ENCODE measurements around the gene REXO2. TPM values are rescaled to one million over a fixed set of nuclear protein-coding genes. Genes with fewer than 3 reads are reported as not detected.

Gene REXO2
- total RNA-seq, 1 donor from 2014 or later = 82.0 TPM

DNA sequence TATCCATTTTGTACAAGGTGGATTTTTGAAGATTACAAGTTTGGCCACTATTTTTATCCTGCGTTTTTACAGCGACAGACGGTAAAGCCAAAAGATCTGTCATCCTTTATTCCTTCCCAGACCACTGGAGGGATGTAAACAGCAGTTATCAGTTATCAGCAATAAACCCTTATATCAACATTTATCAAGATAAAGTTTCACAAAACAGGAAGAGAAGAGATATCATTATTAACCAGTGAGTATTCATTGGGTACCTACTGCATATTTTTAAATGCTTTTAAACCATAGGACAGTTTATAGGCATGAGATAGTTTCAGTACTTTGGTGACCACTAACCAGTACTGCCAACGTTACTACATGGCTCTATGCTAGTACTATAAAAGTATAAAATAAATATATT lies 5.9 kb upstream of the REXO2 start:
- H3K27me3 ChIP-seq = no peaks in the 10 kb centered on the region
- no peak overlapping the region for H3K27ac Mint-ChIP-seq
- H3K4me3 Mint-ChIP-seq = no peak overlapping the region
- no peaks in the 10 kb centered on the region for H3F3A ChIP-seq (ENCODE audit: low read depth)
- no peaks in the 10 kb centered on the region for H3K36me3 Mint-ChIP-seq
- TF ChIP-seq EZH2phosphoT487 (IDR thresholded peaks at IDR 0.05) = no peak
- TF ChIP-seq EZH2 (IDR thresholded peaks at IDR 0.05) = no peak
- TF ChIP-seq, protein P1, sequence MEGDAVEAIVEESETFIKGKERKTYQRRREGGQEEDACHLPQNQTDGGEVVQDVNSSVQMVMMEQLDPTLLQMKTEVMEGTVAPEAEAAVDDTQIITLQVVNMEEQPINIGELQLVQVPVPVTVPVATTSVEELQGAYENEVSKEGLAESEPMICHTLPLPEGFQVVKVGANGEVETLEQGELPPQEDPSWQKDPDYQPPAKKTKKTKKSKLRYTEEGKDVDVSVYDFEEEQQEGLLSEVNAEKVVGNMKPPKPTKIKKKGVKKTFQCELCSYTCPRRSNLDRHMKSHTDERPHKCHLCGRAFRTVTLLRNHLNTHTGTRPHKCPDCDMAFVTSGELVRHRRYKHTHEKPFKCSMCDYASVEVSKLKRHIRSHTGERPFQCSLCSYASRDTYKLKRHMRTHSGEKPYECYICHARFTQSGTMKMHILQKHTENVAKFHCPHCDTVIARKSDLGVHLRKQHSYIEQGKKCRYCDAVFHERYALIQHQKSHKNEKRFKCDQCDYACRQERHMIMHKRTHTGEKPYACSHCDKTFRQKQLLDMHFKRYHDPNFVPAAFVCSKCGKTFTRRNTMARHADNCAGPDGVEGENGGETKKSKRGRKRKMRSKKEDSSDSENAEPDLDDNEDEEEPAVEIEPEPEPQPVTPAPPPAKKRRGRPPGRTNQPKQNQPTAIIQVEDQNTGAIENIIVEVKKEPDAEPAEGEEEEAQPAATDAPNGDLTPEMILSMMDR (IDR thresholded peaks at IDR 0.05) = no peak
- H4K20me1 ChIP-seq (ENCODE audit: low read depth) = no peaks in the 10 kb centered on the region
- H3K4me2 ChIP-seq = no peak overlapping the region
- H3K4me3 ChIP-seq = no peak overlapping the region
- H3K9me3 ChIP-seq (ENCODE audit: low read depth) = no peaks in the 10 kb centered on the region
- no peaks in the 10 kb centered on the region for H3K9me3 Mint-ChIP-seq
- no peaks in the 10 kb centered on the region for H3K79me2 ChIP-seq (ENCODE audit: low read depth)
- no peak overlapping the region for H2AFZ ChIP-seq (replicated peaks)
- DNase-seq (ENCODE audit: low spot score) = no peak
- H3K9ac ChIP-seq = no peak overlapping the region
- no peaks in the 10 kb centered on the region for H3K4me1 Mint-ChIP-seq
- H3K27ac ChIP-seq = no peak overlapping the region
- peaks cover 2% of the 10 kb centered on the region for H3K27me3 Mint-ChIP-seq (ENCODE audit: insufficient read depth, low read depth)
- no peaks in the 10 kb centered on the region for H3K36me3 ChIP-seq
- H3K4me1 ChIP-seq = peaks cover 1% of the 10 kb centered on the region

DNA sequence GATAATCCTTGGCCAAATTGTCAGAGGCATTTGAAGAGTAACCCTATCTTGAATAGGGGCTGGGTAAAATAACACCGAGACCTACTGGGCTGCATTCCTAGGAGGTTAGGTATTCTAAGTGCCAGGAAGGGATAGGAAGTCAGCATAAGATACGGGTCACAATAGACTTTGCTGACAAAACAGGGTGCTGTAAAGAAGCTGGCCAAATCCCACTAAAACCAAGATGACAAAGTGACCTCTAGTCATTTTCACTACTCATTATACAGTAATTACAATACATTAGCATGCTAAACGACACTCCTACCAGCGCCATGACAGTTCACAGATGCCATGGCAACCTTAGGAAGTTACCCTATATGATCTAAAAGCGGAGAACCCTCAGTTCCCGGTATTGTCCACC lies 964 bp upstream of the REXO2 start:
- peaks cover 16% of the 10 kb centered on the region for H3K4me1 Mint-ChIP-seq
- H3K27ac Mint-ChIP-seq = no peak overlapping the region
- peak overlapping the region; percentile 96 for H3K4me3 Mint-ChIP-seq

DNA sequence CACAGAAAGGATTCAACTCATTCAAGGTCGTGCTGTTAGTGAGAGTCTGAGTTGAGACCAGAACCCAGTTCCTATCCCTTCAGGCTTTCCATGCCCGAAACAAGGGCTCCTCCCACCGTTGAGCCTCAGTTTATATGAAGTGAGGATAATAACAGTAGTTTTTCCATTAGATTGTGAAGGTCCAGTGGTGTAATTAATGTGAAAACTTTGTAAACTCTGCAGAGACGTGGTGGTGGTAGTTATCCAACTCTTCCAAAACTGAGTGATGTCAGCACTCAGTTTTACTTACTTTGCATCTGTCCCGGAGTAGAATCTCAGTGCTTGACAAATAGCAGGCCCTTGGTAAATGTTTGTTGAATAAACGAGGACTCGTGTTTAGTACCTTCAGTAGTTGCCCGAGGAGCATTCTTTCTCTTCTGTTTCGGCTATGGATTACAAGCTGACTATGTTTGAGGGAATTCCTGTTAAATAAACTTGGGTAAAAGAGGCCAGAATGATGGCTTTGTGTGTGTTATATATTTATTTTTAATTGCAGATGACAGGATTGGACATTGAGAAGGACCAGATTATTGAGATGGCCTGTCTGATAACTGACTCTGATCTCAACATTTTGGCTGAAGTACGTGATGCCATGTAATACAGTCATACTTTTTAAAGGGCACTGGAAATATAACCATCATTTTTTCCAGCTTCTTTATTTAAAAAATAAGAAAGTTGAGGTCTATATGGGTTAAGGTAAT lies 1.0 kb downstream of the REXO2 start:
- no peaks in the 10 kb centered on the region for H3F3A ChIP-seq (ENCODE audit: low read depth)
- DNase-seq (ENCODE audit: low spot score) = peak; percentile 16
- H3K4me1 ChIP-seq = peaks cover 18% of the 10 kb centered on the region
- TF ChIP-seq, protein P1 (IDR thresholded peaks at IDR 0.05) = no peak
- TF ChIP-seq EZH2phosphoT487 (IDR thresholded peaks at IDR 0.05) (no peak), EZH2 (IDR thresholded peaks at IDR 0.05) (no peak)
- no peak overlapping the region for H3K27ac Mint-ChIP-seq
- peaks cover 16% of the 10 kb centered on the region for H3K4me1 Mint-ChIP-seq
- no peaks in the 10 kb centered on the region for H3K27me3 ChIP-seq
- no peaks in the 10 kb centered on the region for H3K9me3 ChIP-seq (ENCODE audit: low read depth)
- H3K79me2 ChIP-seq (ENCODE audit: low read depth) = peaks cover 52% of the 10 kb centered on the region
- H3K4me3 ChIP-seq = peak overlapping the region; percentile 98
- no peak overlapping the region for H3K27ac ChIP-seq
- H3K36me3 ChIP-seq = no peaks in the 10 kb centered on the region
- H3K4me3 Mint-ChIP-seq = peak overlapping the region; percentile 96
- H3K9me3 Mint-ChIP-seq = no peaks in the 10 kb centered on the region
- H3K4me2 ChIP-seq = peak overlapping the region; percentile 85
- H3K9ac ChIP-seq = peak overlapping the region; percentile 35
- H4K20me1 ChIP-seq (ENCODE audit: low read depth) = no peaks in the 10 kb centered on the region
- peaks cover 3% of the 10 kb centered on the region for H3K36me3 Mint-ChIP-seq
- H2AFZ ChIP-seq (replicated peaks) = peak overlapping the region; percentile 97
- no peaks in the 10 kb centered on the region for H3K27me3 Mint-ChIP-seq (ENCODE audit: insufficient read depth, low read depth)

More for the DNA sequence above, 964 bp upstream of the REXO2 start:
- Histone ChIP-seq H2AFZ (replicated peaks) (peak overlapping the region; percentile 97), H3K27ac (no peak overlapping the region), H3K36me3 (no peaks in the 10 kb centered on the region), H3K9ac (no peak overlapping the region), H3K27me3 (no peaks in the 10 kb centered on the region), H3K9me3 (ENCODE audit: low read depth) (no peaks in the 10 kb centered on the region), H4K20me1 (ENCODE audit: low read depth) (no peaks in the 10 kb centered on the region), H3K4me3 (peak overlapping the region; percentile 98), H3K79me2 (ENCODE audit: low read depth) (peaks cover 40% of the 10 kb centered on the region), H3F3A (ENCODE audit: low read depth) (no peaks in the 10 kb centered on the region), H3K4me1 (peaks cover 18% of the 10 kb centered on the region), H3K4me2 (peak overlapping the region; percentile 85)
- peak; percentile 9 for DNase-seq (ENCODE audit: low spot score)
- no peaks in the 10 kb centered on the region for H3K36me3 Mint-ChIP-seq
- H3K27me3 Mint-ChIP-seq (ENCODE audit: insufficient read depth, low read depth) = peaks cover 2% of the 10 kb centered on the region
- no peaks in the 10 kb centered on the region for H3K9me3 Mint-ChIP-seq
- TF ChIP-seq EZH2phosphoT487 (IDR thresholded peaks at IDR 0.05) (no peak), EZH2 (IDR thresholded peaks at IDR 0.05) (no peak)
- TF ChIP-seq, protein P1 (IDR thresholded peaks at IDR 0.05) = no peak
